Measurements from ENCODE around the gene CHST6.

Gene CHST6

GRCh38 chr16:75483222-75483621, 12.0 kb downstream of the CHST6 start:
- DNase-seq (ENCODE audit: low read depth) = no peak

DNA sequence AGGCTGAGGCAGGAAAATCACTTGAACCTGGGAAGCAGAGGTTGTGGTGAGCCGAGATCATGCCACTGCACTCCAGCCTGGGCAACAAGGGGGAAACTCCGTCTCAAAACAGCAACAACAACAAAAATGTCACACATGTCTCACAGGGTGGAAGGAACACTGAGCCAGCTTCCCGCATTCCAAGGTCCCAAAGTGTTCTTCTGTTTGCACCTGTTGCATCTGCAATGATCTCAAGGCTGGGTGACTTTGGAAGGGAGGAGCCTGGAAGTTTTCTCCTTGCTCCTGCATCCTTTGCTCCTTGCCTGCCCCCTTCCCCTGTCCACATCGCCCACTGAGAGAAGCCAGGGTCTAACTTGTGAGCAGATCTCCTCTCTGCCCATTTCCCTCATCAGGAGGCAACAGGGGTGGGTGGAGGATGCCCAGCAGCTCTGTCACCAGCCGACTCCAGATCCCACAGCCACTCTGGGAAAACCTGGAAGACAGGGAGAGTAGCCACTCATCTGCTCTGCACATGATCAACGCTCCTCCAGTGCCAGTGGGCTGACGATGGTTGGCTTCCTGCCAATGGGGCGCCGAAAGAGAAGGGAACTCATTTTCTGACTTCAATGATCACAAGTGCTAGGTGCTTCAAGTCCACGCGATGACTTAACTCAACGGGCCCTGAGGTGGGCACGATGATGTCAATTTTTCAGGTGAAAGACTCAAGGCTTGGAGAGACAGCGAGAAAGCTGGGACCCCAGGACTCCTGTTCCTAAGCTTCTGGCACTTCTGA, 12.6 kb downstream of the CHST6 start:
- peaks cover 19% of the 10 kb centered on the region for H3K27me3 ChIP-seq (replicated peaks; ENCODE audit: control insufficient read depth, insufficient read depth, low read length)
- H3K4me1 ChIP-seq (ENCODE audit: control insufficient read depth, insufficient read depth, low read length) = no peaks in the 10 kb centered on the region
- no peak for DNase-seq (ENCODE audit: low read depth)
- no peak overlapping the region for H3K4me3 ChIP-seq (ENCODE audit: low read length)
- no peak overlapping the region for H3K9ac ChIP-seq (ENCODE audit: low read length)
- H3K36me3 ChIP-seq (ENCODE audit: control insufficient read depth, insufficient read depth, low read length, severe bottlenecking) = no peaks in the 10 kb centered on the region
- no peaks in the 10 kb centered on the region for H3K9me3 ChIP-seq (ENCODE audit: control insufficient read depth, low read length)

More at GRCh38 chr16:75483222-75483621, 12.0 kb downstream of the CHST6 start:
- Histone ChIP-seq H3K9me3 (ENCODE audit: control insufficient read depth, low read length) (no peaks in the 10 kb centered on the region), H3K4me3 (ENCODE audit: low read length) (no peak overlapping the region), H3K4me1 (ENCODE audit: control insufficient read depth, insufficient read depth, low read length) (no peaks in the 10 kb centered on the region), H3K36me3 (ENCODE audit: control insufficient read depth, insufficient read depth, low read length, severe bottlenecking) (no peaks in the 10 kb centered on the region), H3K27me3 (replicated peaks; ENCODE audit: control insufficient read depth, insufficient read depth, low read length) (peaks cover 18% of the 10 kb centered on the region), H3K9ac (ENCODE audit: low read length) (no peak overlapping the region)

GRCh38 chr16:75481475-75481874, 13.8 kb downstream of the CHST6 start:
- no peak for DNase-seq (ENCODE audit: low read depth)

GRCh38 chr16:75479421-75479990, 15.7 kb downstream of the CHST6 start:
- H3K4me1 ChIP-seq (ENCODE audit: control insufficient read depth, insufficient read depth, low read length) = no peaks in the 10 kb centered on the region
- no peak overlapping the region for H3K4me3 ChIP-seq (ENCODE audit: low read length)
- no peaks in the 10 kb centered on the region for H3K36me3 ChIP-seq (ENCODE audit: control insufficient read depth, insufficient read depth, low read length, severe bottlenecking)
- no peaks in the 10 kb centered on the region for H3K9me3 ChIP-seq (ENCODE audit: control insufficient read depth, low read length)
- peaks cover 27% of the 10 kb centered on the region for H3K27me3 ChIP-seq (replicated peaks; ENCODE audit: control insufficient read depth, insufficient read depth, low read length)
- DNase-seq (ENCODE audit: low read depth) = no peak
- no peak overlapping the region for H3K9ac ChIP-seq (ENCODE audit: low read length)

More at GRCh38 chr16:75481475-75481874, 13.8 kb downstream of the CHST6 start:
- Histone ChIP-seq H3K4me3 (ENCODE audit: low read length) (no peak overlapping the region), H3K27me3 (replicated peaks; ENCODE audit: control insufficient read depth, insufficient read depth, low read length) (peaks cover 27% of the 10 kb centered on the region), H3K9me3 (ENCODE audit: control insufficient read depth, low read length) (no peaks in the 10 kb centered on the region), H3K4me1 (ENCODE audit: control insufficient read depth, insufficient read depth, low read length) (no peaks in the 10 kb centered on the region), H3K9ac (ENCODE audit: low read length) (no peak overlapping the region), H3K36me3 (ENCODE audit: control insufficient read depth, insufficient read depth, low read length, severe bottlenecking) (no peaks in the 10 kb centered on the region)

DNA sequence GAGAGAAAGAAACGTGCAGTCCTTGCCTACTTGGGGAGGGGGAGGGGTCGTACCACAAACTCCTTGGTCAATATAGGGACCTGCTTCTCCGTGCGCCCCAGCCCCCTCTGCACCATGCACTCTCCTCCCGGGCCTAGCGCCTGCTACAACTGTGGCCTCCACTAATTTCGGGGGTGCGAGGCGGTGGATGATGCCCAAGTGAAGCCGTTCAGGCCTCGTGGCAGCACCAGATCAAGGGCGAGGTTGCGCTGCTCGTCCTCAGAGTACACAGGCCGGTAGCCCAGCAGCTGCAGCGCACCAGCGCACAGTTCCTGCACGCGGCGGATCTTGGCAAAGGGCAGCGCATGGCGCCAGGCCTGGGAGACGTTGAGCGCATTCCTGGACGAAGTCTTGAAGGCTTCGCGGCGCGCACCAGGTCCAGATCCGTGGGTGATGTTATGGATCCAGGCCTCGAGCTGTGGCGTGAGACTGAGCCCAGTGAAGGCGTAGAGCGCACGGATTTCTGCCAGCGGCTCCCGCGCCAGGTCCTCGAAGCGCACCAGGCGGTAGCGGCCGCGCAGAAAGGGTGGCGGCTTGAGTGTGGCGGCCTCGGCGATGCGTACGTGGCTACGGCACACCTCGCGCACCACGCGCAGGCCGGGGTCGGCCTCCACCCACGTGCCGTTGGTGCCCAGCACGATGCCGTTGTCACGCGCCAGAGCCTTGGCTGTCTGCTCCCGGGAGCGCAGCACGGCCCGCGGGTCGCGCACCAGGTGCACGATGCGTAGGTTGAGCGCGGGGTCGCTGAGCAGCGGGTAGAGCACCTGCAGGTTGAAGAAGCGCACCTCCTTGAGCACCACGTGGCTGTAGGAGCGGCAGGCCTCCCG, 16.5 kb downstream of the CHST6 start:
- Histone ChIP-seq H3K27me3 (replicated peaks; ENCODE audit: control insufficient read depth, insufficient read depth, low read length) (peaks cover 27% of the 10 kb centered on the region), H3K9ac (ENCODE audit: low read length) (no peak overlapping the region), H3K4me3 (ENCODE audit: low read length) (no peak overlapping the region), H3K9me3 (ENCODE audit: control insufficient read depth, low read length) (no peaks in the 10 kb centered on the region), H3K36me3 (ENCODE audit: control insufficient read depth, insufficient read depth, low read length, severe bottlenecking) (no peaks in the 10 kb centered on the region), H3K4me1 (ENCODE audit: control insufficient read depth, insufficient read depth, low read length) (no peaks in the 10 kb centered on the region)
- DNase-seq (ENCODE audit: low read depth) = no peak

DNA sequence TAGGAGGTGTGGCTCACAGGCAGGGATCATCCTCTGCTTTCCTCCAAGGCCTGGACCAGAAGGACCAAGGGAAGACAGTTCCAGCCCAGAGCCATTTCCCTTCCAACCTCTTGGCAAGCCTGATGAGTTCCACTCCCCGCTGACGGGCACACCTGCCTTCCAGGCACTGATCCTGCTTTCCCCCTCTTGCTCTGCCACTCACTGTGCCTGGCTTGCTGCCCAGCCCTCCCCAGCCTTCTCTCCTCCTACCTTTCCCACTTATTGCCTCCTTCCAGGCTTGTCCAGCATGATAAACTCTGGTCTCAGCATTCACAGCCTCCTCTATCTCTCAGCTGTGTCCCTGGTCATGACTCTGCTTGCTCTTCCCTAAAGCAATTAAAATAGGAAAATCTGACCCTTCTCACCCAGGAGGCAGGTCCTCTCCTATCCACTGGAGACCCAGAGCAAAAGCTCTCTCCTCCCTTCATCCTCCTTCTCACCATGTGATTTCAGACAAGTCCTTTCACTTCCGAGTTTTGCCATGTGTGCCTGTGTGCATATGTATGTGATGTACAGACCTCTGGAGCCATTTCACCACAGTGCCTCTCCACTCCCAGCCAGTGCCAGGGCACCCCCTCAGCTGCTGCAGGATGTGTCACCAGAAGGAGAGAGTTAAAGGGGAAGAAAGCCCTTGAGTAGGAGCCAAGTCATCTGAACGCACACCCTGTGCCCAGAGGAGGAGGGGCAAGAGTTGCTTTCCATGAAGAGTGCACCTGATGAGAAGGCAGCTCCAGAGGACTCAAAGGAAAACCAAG, 17.4 kb downstream of the CHST6 start:
- no peak for DNase-seq (ENCODE audit: low read depth)
- Histone ChIP-seq H3K36me3 (ENCODE audit: control insufficient read depth, insufficient read depth, low read length, severe bottlenecking) (no peaks in the 10 kb centered on the region), H3K9me3 (ENCODE audit: control insufficient read depth, low read length) (no peaks in the 10 kb centered on the region), H3K27me3 (replicated peaks; ENCODE audit: control insufficient read depth, insufficient read depth, low read length) (peaks cover 25% of the 10 kb centered on the region), H3K4me1 (ENCODE audit: control insufficient read depth, insufficient read depth, low read length) (no peaks in the 10 kb centered on the region), H3K4me3 (ENCODE audit: low read length) (no peak overlapping the region), H3K9ac (ENCODE audit: low read length) (no peak overlapping the region)

GRCh38 chr16:75476817-75477216, 18.4 kb downstream of the CHST6 start:
- no peak for DNase-seq (ENCODE audit: low read depth)
- H3K9ac ChIP-seq (ENCODE audit: low read length) = no peak overlapping the region
- no peak overlapping the region for H3K4me3 ChIP-seq (ENCODE audit: low read length)
- H3K27me3 ChIP-seq (replicated peaks; ENCODE audit: control insufficient read depth, insufficient read depth, low read length) = peaks cover 18% of the 10 kb centered on the region
- no peaks in the 10 kb centered on the region for H3K9me3 ChIP-seq (ENCODE audit: control insufficient read depth, low read length)
- H3K36me3 ChIP-seq (ENCODE audit: control insufficient read depth, insufficient read depth, low read length, severe bottlenecking) = no peaks in the 10 kb centered on the region
- H3K4me1 ChIP-seq (ENCODE audit: control insufficient read depth, insufficient read depth, low read length) = no peaks in the 10 kb centered on the region

GRCh38 chr16:75475420-75475847, 19.8 kb downstream of the CHST6 start:
- Histone ChIP-seq H3K9me3 (ENCODE audit: control insufficient read depth, low read length) (no peaks in the 10 kb centered on the region), H3K36me3 (ENCODE audit: control insufficient read depth, insufficient read depth, low read length, severe bottlenecking) (no peaks in the 10 kb centered on the region), H3K27me3 (replicated peaks; ENCODE audit: control insufficient read depth, insufficient read depth, low read length) (peaks cover 14% of the 10 kb centered on the region), H3K9ac (ENCODE audit: low read length) (no peak overlapping the region), H3K4me1 (ENCODE audit: control insufficient read depth, insufficient read depth, low read length) (no peaks in the 10 kb centered on the region), H3K4me3 (ENCODE audit: low read length) (no peak overlapping the region)
- no peak for DNase-seq (ENCODE audit: low read depth)

- no peak for DNase-seq (ENCODE audit: low read depth)
- Histone ChIP-seq H3K27me3 (replicated peaks; ENCODE audit: control insufficient read depth, insufficient read depth, low read length) (peaks cover 9% of the 10 kb centered on the region), H3K4me1 (ENCODE audit: control insufficient read depth, insufficient read depth, low read length) (no peaks in the 10 kb centered on the region), H3K36me3 (ENCODE audit: control insufficient read depth, insufficient read depth, low read length, severe bottlenecking) (no peaks in the 10 kb centered on the region), H3K4me3 (ENCODE audit: low read length) (no peak overlapping the region), H3K9me3 (ENCODE audit: control insufficient read depth, low read length) (no peaks in the 10 kb centered on the region), H3K9ac (ENCODE audit: low read length) (no peak overlapping the region)
Measured at GRCh38 chr16:75472908-75473877, 22.0 kb downstream of the CHST6 start.

Measured in adipocyte (in vitro differentiated cells).